Kidney (tissue), 14 donors: ENCODE results near the gene TAAR1. TPM values are rescaled to one million over a fixed set of nuclear protein-coding genes. Genes with fewer than 3 reads are reported as not detected.
"Not testable (repeated sequence)": the region's sequence is repeated elsewhere in the genome, so short reads cannot be mapped to it uniquely, and the experiment has no call there.

Experiments
- DNase-seq, 5 donors: peaks; one replicate each; pipeline ENCODE4 v3.0.0-alpha.2; 2013 to 2020
- FAIRE-seq: peaks from 2 replicates; lab custom pipeline; 2012; peaks lifted over from hg19 to GRCh38; lab: Jason Lieb, UNC
- H3K27ac ChIP-seq, 2 donors: one replicate each; pipeline ENCODE4 v1.7.0; 2013; ENCODE audit warnings: low read depth in 2 of 2, low read length in 2 of 2, inconsistent platforms in 1 of 2
- H3K27me3 ChIP-seq: one replicate; pipeline ENCODE4 v1.7.1; 2013; ENCODE audit warnings: low read length, inconsistent platforms; ENCODE audit not compliant: control insufficient read depth, insufficient read depth
- H3K36me3 ChIP-seq, 3 donors: one replicate each; pipeline versions ENCODE4 v1.7.0 to v1.7.1; 2013; ENCODE audit warnings: low read length in 3 of 3, control low read depth in 1 of 3, inconsistent platforms in 1 of 3; ENCODE audit not compliant: insufficient read depth in 3 of 3, control insufficient read depth in 2 of 3
- H3K4me1 ChIP-seq, 3 donors: one replicate each; pipeline versions ENCODE4 v1.7.0 to v1.7.1; 2013; ENCODE audit warnings: low read length in 3 of 3, inconsistent platforms in 1 of 3, low read depth in 1 of 3; ENCODE audit not compliant: control insufficient read depth in 2 of 3, insufficient read depth in 2 of 3
- H3K4me3 ChIP-seq, 3 donors: one replicate each; pipeline versions ENCODE4 v1.7.0 to v1.8.1; 2013; ENCODE audit warnings: low read length in 3 of 3, control low read depth in 1 of 3, inconsistent platforms in 1 of 3
- H3K9ac ChIP-seq, 3 donors: one replicate each; pipeline versions ENCODE4 v1.7.0 to v1.7.1; 2013; ENCODE audit warnings: low read length in 3 of 3, control low read depth in 1 of 3, inconsistent platforms in 1 of 3
- H3K9me3 ChIP-seq, 3 donors: one replicate each; pipeline versions ENCODE4 v1.7.0 to v1.7.1; 2013; ENCODE audit warnings: low read length in 3 of 3, control low read depth in 1 of 3, inconsistent platforms in 1 of 3; ENCODE audit not compliant: control insufficient read depth in 2 of 3, insufficient read depth in 1 of 3
- intact Hi-C: fragments of 100-400 bp; cut with DNase I; formaldehyde crosslinking; loops from one replicate; pipeline ENCODE4 v1.11.1; 2022
- polyA plus RNA-seq: library from polyadenylated mRNA; stranded (reverse); fragments of 350-450 nt; fragmentation: Illumina TruSeq; extraction: RNeasy Lipid Tissue Mini Kit (QIAGEN cat#74804); gene quantifications from one replicate; pipeline ENCODE4 v1.2.3, GENCODE V29; 2014; ENCODE audit warnings: low read depth, low replicate concordance; ENCODE audit not compliant: insufficient read depth
- total RNA-seq: library from RNA; stranded (reverse); fragmentation: NEBNext Ultra II Directional; extraction: Animal tissue kit (Norgen Biotek cat#: 25700); gene quantifications from one replicate; pipeline ENCODE4 v1.2.1, GENCODE V29; 2021
- TF ChIP-seq, protein P1 (sequence below): IDR thresholded peaks from 3 replicates; pipeline ENCODE4 v1.5.1; 2012; ENCODE audit warnings: mild to moderate bottlenecking, moderate library complexity, borderline replicate concordance; ENCODE audit not compliant: insufficient read depth; ENCODE audit errors: extremely low read depth
- donor health status: control.
- donor health status: control.
- donor health status: control.
- donor health status: control.
- donor health status: control.
- donor health status: DM: yes; HTN: yes; CAD: no.
- donor health status: Normal renal cell carcinoma (clear cell type).

Gene TAAR1
- total and polyA plus RNA-seq, 2 donors from 2014 or later: not detected

DNA sequence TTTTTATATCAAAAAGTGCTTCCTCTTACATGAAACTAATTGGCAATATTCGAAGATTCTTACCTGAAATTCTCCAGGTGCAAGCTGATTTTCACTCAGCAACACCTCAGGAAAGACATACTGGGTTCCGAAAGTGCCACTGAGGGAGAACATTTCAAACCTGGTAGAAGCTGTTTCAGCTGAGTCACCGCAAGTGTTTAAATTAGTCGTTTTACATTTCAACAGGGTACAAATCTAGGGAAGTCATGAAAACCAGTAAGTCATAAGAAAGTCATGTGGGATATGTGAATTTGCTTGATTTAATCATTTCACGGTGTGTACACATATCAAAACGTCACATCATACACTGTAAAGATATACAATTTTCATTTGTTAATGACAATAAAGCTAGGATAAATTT is 25.3 kb upstream of the TAAR1 start:
- no peaks in the 10 kb centered on the region for H3K9me3 ChIP-seq
- no peak overlapping the region for H3K4me3 ChIP-seq
- intact Hi-C loops: no loop called here
- no peak for DNase-seq
- H3K27me3 ChIP-seq: no peaks in the 10 kb centered on the region
- H3K27ac ChIP-seq: no peak overlapping the region
- FAIRE-seq: no peak
- H3K9ac ChIP-seq: no peak overlapping the region
- TF ChIP-seq, protein P1, sequence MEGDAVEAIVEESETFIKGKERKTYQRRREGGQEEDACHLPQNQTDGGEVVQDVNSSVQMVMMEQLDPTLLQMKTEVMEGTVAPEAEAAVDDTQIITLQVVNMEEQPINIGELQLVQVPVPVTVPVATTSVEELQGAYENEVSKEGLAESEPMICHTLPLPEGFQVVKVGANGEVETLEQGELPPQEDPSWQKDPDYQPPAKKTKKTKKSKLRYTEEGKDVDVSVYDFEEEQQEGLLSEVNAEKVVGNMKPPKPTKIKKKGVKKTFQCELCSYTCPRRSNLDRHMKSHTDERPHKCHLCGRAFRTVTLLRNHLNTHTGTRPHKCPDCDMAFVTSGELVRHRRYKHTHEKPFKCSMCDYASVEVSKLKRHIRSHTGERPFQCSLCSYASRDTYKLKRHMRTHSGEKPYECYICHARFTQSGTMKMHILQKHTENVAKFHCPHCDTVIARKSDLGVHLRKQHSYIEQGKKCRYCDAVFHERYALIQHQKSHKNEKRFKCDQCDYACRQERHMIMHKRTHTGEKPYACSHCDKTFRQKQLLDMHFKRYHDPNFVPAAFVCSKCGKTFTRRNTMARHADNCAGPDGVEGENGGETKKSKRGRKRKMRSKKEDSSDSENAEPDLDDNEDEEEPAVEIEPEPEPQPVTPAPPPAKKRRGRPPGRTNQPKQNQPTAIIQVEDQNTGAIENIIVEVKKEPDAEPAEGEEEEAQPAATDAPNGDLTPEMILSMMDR: no peak
- no peaks in the 10 kb centered on the region for H3K36me3 ChIP-seq
- no peaks in the 10 kb centered on the region for H3K4me1 ChIP-seq

DNA sequence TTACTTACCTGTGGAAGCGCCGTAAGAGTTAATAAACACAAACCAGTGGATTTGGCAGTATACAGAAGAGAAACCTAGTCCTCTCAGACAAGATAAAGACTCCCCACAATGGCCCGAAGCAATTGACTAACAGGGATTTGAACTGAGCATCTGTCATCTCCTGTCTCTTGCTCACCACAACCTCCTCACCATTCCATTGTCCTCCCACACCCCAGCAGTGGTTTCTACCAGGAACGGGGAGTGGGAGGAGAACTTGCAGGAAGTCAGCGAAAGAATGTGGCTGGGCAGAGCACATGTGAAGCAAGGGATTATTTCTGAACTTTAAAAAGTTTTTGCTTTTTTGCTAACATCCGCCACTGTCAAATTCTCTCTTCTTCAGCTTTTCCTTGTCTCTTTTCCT is 24.6 kb upstream of the TAAR1 start:
- TF ChIP-seq, protein P1: no peak
- Histone ChIP-seq H3K9me3 (no peaks in the 10 kb centered on the region), H3K9ac (no peak overlapping the region), H3K4me1 (no peaks in the 10 kb centered on the region), H3K27me3 (no peaks in the 10 kb centered on the region), H3K36me3 (no peaks in the 10 kb centered on the region), H3K4me3 (no peak overlapping the region), H3K27ac (no peak overlapping the region)
- FAIRE-seq (no peak), DNase-seq (no peak)
- intact Hi-C loops: no loop called here

DNA sequence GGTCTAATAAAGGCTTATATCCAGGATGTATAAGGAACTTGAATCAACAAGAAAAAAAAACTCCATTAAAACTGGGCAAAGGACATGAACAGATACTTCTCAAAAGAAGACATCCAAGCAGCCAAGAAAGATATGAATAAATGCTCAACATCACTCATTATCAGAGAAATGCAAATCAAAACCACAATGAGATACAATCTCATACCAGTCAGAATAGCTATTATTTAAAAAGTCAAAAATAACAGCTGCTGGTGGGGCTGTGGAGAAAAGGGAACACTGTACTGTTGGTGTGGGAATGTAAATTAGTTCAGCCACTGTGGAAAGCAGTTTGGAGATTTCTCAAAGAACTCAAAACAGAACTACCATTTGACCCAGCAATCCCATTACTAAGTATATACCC is 20.1 kb upstream of the TAAR1 start:
- DNase-seq, H3K9ac ChIP-seq, intact Hi-C loops, H3K4me3 ChIP-seq, H3K27me3 ChIP-seq, H3K9me3 ChIP-seq, H3K27ac ChIP-seq, H3K36me3 ChIP-seq, FAIRE-seq, H3K4me1 ChIP-seq: not testable (repeated sequence)

DNA sequence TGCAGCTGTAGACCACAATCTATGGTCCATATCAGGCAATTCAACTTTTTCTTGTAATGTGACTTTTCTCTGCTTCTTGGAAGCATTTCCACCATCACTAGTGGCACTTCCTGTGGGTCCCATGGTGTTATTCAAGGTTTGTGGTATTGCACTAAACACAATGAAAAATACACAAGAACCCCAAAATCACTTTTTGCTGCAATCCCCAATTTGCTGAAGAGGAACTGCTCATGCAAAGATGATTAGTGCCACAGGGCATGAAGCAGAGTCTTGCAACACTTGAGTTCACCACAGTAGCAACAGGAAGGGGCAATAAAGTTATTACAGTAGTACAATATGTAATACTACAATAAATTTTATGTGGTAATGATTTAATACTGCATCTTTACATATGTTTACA is 16.8 kb upstream of the TAAR1 start:
- no peak overlapping the region for H3K4me3 ChIP-seq
- no peak for FAIRE-seq

More for the DNA sequence above, 16.8 kb upstream of the TAAR1 start:
- Histone ChIP-seq H3K9me3 (no peaks in the 10 kb centered on the region), H3K36me3 (no peaks in the 10 kb centered on the region), H3K27ac (no peak overlapping the region), H3K9ac (no peak overlapping the region), H3K27me3 (no peaks in the 10 kb centered on the region), H3K4me1 (no peaks in the 10 kb centered on the region)
- TF ChIP-seq, protein P1: no peak
- DNase-seq: no peak
- intact Hi-C loops: no loop called here
